ENCODE results near the gene RAPGEF2.
A peak's percentile ranks its signal among the peaks of the same experiment; 100 is the strongest.
"Not testable (repeated sequence)": the region's sequence is repeated elsewhere in the genome, so short reads cannot be mapped to it uniquely, and the experiment has no call there.

The RAPGEF2 gene

GRCh38 chr4:159239629-159240028 is 136.8 kb downstream of the RAPGEF2 start:
- DNase-seq (ENCODE audit: low read depth): no peak

GRCh38 chr4:159240046-159240445 is 137.2 kb downstream of the RAPGEF2 start:
- DNase-seq (ENCODE audit: low read depth): no peak

GRCh38 chr4:159240687-159241086 is 137.8 kb downstream of the RAPGEF2 start:
- DNase-seq (ENCODE audit: low read depth): no peak

GRCh38 chr4:159242427-159242826 is 139.5 kb downstream of the RAPGEF2 start:
- no peak for DNase-seq (ENCODE audit: low read depth)

GRCh38 chr4:159248384-159249178 is 145.7 kb downstream of the RAPGEF2 start:
- DNase-seq (ENCODE audit: low read depth): peak; percentile 91

- no peak for DNase-seq (ENCODE audit: low read depth)
These were observed 148.0 kb downstream of the RAPGEF2 start for GRCh38 chr4:159250751-159251325.

GRCh38 chr4:159251580-159251979 is 148.7 kb downstream of the RAPGEF2 start:
- not testable (repeated sequence) for DNase-seq (ENCODE audit: low read depth)

GRCh38 chr4:159252491-159252890 is 149.6 kb downstream of the RAPGEF2 start:
- DNase-seq (ENCODE audit: low read depth): no peak

- DNase-seq (ENCODE audit: low read depth): no peak
These were observed 153.2 kb downstream of the RAPGEF2 start for GRCh38 chr4:159256037-159256436.

GRCh38 chr4:159258889-159259560 is 156.1 kb downstream of the RAPGEF2 start:
- DNase-seq (ENCODE audit: low read depth): no peak

GRCh38 chr4:159264057-159264456 is 161.2 kb downstream of the RAPGEF2 start:
- no peak for DNase-seq (ENCODE audit: low read depth)

GRCh38 chr4:159266981-159267868 is 164.3 kb downstream of the RAPGEF2 start:
- DNase-seq (ENCODE audit: low read depth): no peak

GRCh38 chr4:159267869-159268285 is 165.0 kb downstream of the RAPGEF2 start:
- DNase-seq (ENCODE audit: low read depth): peak; percentile 9

GRCh38 chr4:159268607-159269006 is 165.7 kb downstream of the RAPGEF2 start:
- no peak for DNase-seq (ENCODE audit: low read depth)

GRCh38 chr4:159269116-159269515 is 166.2 kb downstream of the RAPGEF2 start:
- DNase-seq (ENCODE audit: low read depth): no peak

- DNase-seq (ENCODE audit: low read depth): no peak
These were observed 167.1 kb downstream of the RAPGEF2 start for GRCh38 chr4:159269956-159270355.

GRCh38 chr4:159271856-159272255 is 169.0 kb downstream of the RAPGEF2 start:
- DNase-seq (ENCODE audit: low read depth): no peak

- no peak for DNase-seq (ENCODE audit: low read depth)
These were observed 169.6 kb downstream of the RAPGEF2 start for GRCh38 chr4:159272273-159273140.

GRCh38 chr4:159273141-159273438 is 170.2 kb downstream of the RAPGEF2 start:
- no peak for DNase-seq (ENCODE audit: low read depth)

GRCh38 chr4:159273841-159274240 is 171.0 kb downstream of the RAPGEF2 start:
- no peak for DNase-seq (ENCODE audit: low read depth)

GRCh38 chr4:159278399-159278798 is 175.5 kb downstream of the RAPGEF2 start:
- DNase-seq (ENCODE audit: low read depth): no peak

All from fibroblast of the conjunctiva (primary cell).